CD4-positive, alpha-beta T cell treated with Interleukin-1 beta for 1 hour (primary cell): Measurements from ENCODE around the gene MRPS7.

ENCODE experiments used
- DNase-seq, 2 donors: peaks; one replicate each; pipeline ENCODE4 v3.0.0-alpha.2; 2020 to 2022

Gene MRPS7

GRCh38 chr17:75313941-75314551 is 52.4 kb downstream of the MRPS7 start:
- DNase-seq = peak in 1 of 2 donors; percentile 60

DNA sequence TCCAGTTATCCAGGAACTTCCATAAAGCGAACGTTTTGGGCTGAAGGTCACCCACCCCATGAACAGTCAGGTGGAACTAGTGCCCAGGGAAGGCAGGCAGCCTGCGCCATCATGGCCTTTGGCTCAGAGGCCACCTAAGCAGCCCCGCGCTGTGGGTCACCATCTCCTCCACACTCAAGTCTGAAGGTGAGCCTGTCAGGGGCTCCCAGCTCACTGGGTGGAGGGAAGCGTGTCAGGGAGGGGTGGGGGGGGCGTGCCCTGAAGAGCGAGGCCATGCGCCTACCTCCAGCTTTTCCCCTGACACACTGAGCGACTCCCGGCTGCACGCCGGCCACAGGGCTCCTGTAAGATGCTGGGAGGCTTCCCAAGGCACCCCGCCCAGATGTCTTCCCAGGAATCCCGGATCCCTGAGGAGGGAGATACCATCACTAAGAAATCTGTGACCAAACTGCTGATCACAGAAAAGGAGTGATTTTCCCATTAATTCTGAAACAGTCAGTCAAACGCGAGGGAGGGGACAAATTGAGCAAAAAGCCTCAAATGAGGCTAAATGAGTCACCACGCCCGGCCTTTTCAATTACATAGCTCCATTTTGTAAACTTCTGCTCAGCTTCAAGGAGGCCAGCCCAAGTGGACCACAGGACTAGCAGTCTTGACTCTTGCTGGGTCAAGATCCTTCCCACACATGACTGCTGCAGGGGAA is 54.0 kb downstream of the MRPS7 start:
- no peak for DNase-seq
